GM18519 (cell line): ENCODE results near the gene PCDH15.

Experiments
- ATAC-seq: cut with Tn5 transposase; IDR thresholded peaks from one replicate; pipeline ENCODE4 v1.9.1; 2021; ENCODE audit warnings: mild to moderate bottlenecking, moderate library complexity; ENCODE audit not compliant: unreplicated experiment, low FRiP score

Gene PCDH15

GRCh38 chr10:53899463-53900160, 901.4 kb downstream of the PCDH15 start:
- ATAC-seq: no peak

- no peak for ATAC-seq
Measured at GRCh38 chr10:53898532-53898931, 902.5 kb downstream of the PCDH15 start.

DNA sequence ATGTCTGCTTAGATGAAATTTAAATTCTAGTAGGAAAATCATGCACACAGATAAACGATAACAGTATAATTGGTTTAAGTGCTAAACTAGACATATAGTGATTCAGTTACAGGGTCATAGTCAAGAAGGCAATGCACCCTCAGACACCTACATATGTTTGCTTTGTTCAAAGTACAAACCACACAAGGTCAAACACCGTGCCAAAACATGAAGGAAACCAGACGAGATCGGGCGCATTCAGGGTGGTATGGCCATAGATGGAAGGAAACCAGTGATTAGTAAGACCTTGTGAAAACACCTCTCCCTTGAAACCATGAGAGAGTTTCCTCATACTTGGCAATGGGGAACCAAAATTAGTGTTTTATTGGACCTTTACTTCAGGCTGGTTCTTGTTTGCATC, 906.9 kb downstream of the PCDH15 start:
- no peak for ATAC-seq

DNA sequence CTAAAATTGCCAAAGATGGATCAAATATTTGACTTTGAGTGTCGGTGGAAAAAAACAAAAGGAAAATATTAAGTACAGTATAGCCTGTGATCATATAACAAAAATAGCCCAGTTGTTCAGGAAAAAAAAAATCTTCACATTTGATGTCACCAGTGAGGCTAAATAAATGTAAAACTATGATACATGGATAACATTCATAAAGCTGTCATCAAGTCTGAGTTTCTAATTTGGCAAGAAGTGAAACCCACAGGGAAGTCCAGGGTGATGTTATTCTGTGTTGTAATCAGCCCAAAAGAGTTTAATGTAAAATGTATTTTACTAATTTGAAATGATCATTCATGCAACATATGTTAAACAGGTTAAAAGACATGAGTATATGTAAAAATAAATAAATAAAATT, 908.0 kb downstream of the PCDH15 start:
- no peak for ATAC-seq

DNA sequence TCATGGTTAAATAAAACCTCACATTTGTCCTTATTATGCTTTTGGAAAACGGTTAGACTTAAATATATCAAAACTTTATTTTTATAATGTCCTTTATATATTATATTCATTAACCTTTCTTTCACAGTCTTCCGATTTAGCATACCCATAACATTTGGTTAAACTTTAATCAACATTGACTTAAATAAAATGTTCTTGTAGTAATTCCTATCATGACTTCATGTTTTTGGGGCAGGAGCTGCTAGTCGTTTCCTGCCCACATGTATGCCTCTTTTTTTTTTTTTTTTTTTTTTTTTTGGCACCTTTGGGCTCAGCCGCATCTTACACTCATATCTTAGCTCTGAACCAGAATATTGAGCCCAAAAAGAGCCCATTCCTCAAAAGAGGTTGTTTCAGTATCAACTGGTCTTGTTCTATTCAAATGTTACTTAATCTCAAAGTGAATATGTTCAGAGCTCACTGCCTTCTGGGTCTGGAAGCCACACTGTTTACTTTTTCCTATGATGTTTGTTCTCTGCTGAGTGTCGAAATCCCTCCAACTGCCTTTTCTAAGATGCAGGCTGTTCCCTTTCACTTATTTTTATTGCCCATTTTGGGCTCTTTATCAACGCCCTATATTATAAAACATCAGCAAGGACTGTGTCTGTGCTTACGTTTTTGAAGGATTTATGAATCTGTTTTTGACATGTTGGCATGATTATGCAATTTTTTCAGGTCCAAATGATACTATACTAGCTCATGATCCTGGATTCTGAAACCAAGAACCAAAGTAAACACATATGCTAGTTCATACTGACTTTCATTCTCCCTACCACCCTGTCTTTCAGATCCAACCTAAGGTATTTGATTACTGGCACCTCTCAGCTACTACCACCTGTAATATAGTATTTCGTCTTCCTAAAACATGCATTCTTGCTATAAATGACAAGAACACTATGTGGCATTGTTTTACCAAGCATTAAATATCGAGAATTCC, 914.4 kb downstream of the PCDH15 start:
- no peak for ATAC-seq

GRCh38 chr10:53864846-53865245, 936.2 kb downstream of the PCDH15 start:
- ATAC-seq: no peak

- ATAC-seq: no peak
Measured at GRCh38 chr10:53852450-53853175, 948.4 kb downstream of the PCDH15 start.

GRCh38 chr10:53846809-53847208, 954.2 kb downstream of the PCDH15 start:
- ATAC-seq: no peak

- no peak for ATAC-seq
Measured at GRCh38 chr10:53843736-53844362, 957.2 kb downstream of the PCDH15 start.

DNA sequence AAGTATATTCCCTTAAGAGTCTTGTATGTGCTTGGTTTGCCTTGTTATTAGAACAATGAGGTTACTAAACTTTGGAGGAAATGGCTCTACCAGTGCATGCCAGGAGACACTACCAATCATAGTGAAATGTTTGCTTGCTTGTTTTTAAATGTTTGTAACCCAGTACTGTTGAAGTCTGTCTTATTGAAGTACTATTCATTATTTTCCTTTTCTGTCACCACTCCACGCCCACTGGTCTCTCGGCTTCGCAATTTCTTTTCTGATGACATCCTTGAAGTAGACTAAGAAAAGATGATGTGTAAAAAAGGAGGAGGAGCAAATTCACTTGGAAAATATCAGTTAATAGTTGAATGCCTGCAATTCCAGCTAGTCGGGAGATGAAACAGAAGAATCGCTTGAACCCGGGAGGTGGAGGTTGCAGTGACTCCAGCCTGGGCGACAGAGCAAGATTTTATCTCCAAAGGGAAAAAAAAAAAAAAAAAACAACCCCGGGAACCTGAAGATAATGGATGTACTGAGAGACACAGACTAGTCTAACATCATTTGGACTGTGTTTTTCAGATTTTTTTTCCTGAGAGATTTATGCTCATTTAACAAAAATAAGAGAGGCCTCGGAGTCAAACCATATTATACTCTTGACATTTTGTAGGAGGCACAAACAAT, 959.4 kb downstream of the PCDH15 start:
- ATAC-seq: no peak

DNA sequence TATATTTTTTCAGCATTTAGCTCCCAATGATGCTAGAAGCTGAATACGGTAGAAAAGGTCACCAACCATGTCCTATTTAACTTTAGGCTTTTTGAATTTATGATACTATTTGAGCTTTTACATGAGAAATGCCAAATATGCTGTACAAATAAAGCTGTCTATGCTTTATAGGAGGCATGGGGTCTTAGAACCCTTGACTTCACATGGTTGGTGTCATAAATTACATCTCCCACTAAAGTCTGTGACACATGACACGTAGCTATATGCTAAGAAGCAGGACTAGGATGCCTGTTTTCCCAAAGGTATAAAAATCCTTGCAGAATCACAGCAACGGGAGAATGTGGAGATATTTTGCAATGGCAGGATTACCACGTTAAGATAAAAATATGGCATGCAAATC, 960.4 kb downstream of the PCDH15 start:
- ATAC-seq: no peak

- no peak for ATAC-seq
Measured at GRCh38 chr10:53839440-53840039, 961.5 kb downstream of the PCDH15 start.

- ATAC-seq: no peak
Measured at GRCh38 chr10:53836638-53837037, 964.4 kb downstream of the PCDH15 start.

DNA sequence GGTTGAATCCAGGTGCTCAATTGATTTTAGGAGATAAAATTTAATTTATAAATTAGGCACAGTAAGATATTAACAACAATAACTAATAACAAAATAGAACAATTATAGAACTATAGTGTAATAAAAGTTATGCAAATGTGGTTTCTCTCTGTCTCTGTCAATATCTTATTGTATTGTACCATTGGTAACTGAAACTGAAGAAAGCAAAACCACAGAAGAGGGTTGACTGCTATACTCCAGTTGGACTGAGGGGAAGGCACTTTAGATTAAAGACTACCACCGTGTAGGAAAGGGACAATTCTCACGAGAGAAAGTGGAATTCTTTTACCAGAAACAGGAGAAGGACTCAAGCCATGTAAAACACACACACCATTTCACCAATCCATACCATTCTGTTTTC, 967.1 kb downstream of the PCDH15 start:
- no peak for ATAC-seq

- ATAC-seq: no peak
Measured at GRCh38 chr10:53827261-53827660, 973.8 kb downstream of the PCDH15 start.

DNA sequence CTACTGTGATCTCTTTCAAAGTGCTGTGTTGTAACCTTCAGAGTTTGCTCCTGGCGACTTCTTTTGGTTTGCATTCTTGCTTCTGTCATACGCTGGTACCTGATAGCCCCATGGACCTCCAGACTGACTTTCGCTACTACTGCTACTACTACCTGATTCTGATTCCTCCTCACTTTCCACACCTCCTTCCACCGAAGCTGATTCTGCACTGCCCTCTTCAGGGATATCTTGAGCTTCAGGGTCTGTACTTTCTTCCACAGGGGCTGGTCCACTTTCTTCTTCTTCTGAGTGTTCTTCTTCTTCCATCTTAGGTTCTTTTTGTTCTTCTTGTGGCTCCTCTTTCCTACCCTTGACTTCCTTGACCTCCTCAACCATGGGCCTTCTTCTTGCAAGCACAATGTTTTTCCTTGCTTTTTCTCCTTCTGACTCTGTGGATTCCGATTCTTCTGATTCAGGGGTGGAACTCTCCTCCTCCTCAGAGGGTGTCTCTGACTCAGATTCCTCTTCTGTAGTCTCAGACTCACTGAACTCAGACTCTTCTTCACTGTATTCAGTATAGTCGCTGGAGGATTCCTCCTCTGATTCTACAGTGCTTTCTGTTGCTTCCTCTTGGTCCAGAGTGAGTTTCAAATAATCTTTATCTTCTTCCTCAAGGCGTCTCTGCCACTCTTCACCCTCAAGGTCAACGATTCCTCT, 992.2 kb downstream of the PCDH15 start:
- ATAC-seq: no peak

DNA sequence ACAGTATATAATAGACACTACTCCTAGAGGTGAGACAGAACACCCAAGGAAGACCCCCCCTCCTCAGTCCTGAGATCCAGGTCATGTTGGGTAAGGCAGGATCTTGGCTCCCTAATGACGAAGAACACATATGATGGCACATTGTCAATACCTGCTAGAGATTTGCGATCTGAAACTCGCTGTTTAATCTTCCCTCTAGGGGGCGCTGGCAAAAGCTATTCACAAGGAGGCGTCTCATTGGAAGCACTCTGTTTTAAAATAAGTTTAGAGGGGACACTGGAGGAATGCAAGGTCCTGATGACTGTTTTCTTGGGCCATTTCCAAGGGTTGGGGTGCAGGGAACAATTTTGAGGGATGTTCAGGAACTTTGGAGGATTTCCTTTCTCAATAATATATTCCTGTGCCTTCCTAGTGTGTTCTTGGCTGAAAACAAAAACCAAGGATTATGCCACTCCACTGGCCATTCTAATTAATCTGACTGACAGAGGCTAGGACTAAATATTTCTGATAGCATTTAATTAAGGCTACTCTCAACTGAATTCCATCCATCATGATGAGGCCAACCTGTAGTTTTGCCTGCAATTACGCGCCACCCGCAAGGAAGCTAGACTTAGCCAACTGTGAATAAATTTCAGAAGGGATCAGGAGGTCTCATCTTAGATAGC, 1014.7 kb downstream of the PCDH15 start:
- ATAC-seq: no peak

GRCh38 chr10:53771701-53772100, 1029.3 kb downstream of the PCDH15 start:
- ATAC-seq: no peak

DNA sequence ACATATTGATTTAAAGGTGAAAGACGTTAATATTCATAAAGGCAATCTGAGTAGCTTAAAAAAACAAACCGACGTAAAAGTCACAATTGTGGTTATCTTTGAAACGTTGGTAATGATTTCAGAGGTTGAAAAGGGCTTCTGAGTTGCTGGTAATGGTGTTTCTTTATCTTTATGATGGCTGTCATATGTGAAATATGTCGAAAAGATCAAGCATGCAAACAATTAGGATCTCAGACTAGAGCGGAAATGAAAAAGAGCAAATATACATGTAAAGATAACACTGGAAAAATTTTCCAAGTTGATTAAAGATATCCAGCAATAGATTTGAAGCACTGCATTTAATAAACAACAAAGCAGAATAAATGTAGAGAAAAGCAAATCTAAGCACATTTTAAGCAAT, 1030.1 kb downstream of the PCDH15 start:
- ATAC-seq: no peak
